K562 (cell line): ENCODE measurements around the gene MGST3. TPM values are rescaled to one million over a fixed set of nuclear protein-coding genes. Genes with fewer than 3 reads are reported as not detected.

Experiments used
- DLX4 ChIP-seq: fragments of 250-450 bp; sonication (Bioruptor Pico); IDR thresholded peaks from 2 replicates; pipeline ENCODE4 v1.6.1; 2021; ENCODE audit warnings: mild to moderate bottlenecking
- ELF2 ChIP-seq: fragments of 250-450 bp; sonication (Bioruptor Pico); IDR thresholded peaks from 2 replicates; pipeline ENCODE4 v1.5.0; 2021; ENCODE audit warnings: mild to moderate bottlenecking
- NELFE ChIP-seq: IDR thresholded peaks from 2 replicates; pipeline ENCODE4 v1.6.1; 2011; ENCODE audit warnings: mild to moderate bottlenecking; ENCODE audit not compliant: insufficient read depth, insufficient read length
- POLR2A ChIP-seq: fragments of 450-650 bp; conservative IDR thresholded peaks from 2 replicates; pipeline ENCODE4 v1.6.1; 2016
- RHOXF2B ChIP-seq: fragments of 250-450 bp; sonication (Bioruptor Pico); conservative IDR thresholded peaks from 2 replicates; pipeline ENCODE4 v1.5.1; 2021
- ZBED1 ChIP-seq: IDR thresholded peaks from 2 replicates; pipeline ENCODE4 v1.6.1; 2014
- ZEB2 ChIP-seq: fragments of 450-650 bp; IDR thresholded peaks from 2 replicates; pipeline ENCODE4 v1.6.1; 2016
- ZNF263 ChIP-seq: sonication (generic); formaldehyde crosslinking; IDR thresholded peaks from 2 replicates; pipeline ENCODE4 v1.8.0; 2022; ENCODE audit warnings: mild to moderate bottlenecking, missing genetic modification reagents, borderline replicate concordance
- ZNF589 ChIP-seq: fragments of 200-800 bp; sonication (Bioruptor generic); IDR thresholded peaks from 2 replicates; pipeline ENCODE4 v1.6.1; 2016; ENCODE audit warnings: low read depth, missing genetic modification characterization, missing compliant biosample characterization
- ZNF699 ChIP-seq: fragments of 250-450 bp; sonication (Bioruptor Pico); IDR thresholded peaks from 2 replicates; pipeline ENCODE4 v1.8.0; 2021; ENCODE audit warnings: mild to moderate bottlenecking, moderate library complexity; ENCODE audit not compliant: insufficient replicate concordance
- ZNF76 ChIP-seq: fragments of 250-450 bp; sonication (Bioruptor Pico); IDR thresholded peaks from 2 replicates; pipeline ENCODE4 v1.4.0; 2020; ENCODE audit warnings: mild to moderate bottlenecking, moderate library complexity, borderline replicate concordance
- ZNF780A ChIP-seq: fragments of 250-450 bp; sonication (Bioruptor Pico); IDR thresholded peaks from 2 replicates; pipeline ENCODE4 v1.5.0; 2021; ENCODE audit warnings: mild to moderate bottlenecking
- ZNF79 ChIP-seq: fragments of 250-450 bp; sonication (Bioruptor Pico); IDR thresholded peaks from 2 replicates; pipeline ENCODE4 v1.4.0; 2020; ENCODE audit warnings: low read depth, mild to moderate bottlenecking, moderate library complexity
- polyA plus RNA-seq, 8 experiments: library from polyadenylated mRNA; depleted of rRNA in 4 of 8; stranded (reverse) in 5 of 8; unstranded in 3 of 8; fragments of >200 nt; fragmentation: Nextera tagmentation in 2 of 8; fragmentation: Illumina TruSeq in 1 of 8; extraction: Ambion mirVana in 2 of 8; extraction: Trizol in 1 of 8; gene quantifications; 2 replicates each; pipeline versions ENCODE4 v1.2.1 to v1.2.3, GENCODE V29; 2011 to 2014; ENCODE audit warnings: inconsistent platforms in 1 of 8, missing spikeins in 1 of 8
- total RNA-seq, 7 experiments: library from RNA; depleted of rRNA in 6 of 7; stranded (reverse); fragments of >200 nt in 6 of 7; fragmentation: Illumina TruSeq in 2 of 7; extraction: Trizol in 2 of 7; gene quantifications; 2 replicates each; pipeline versions ENCODE4 v1.2.1 to v1.2.3, GENCODE V29; 2011 to 2021; ENCODE audit warnings: low replicate concordance in 1 of 7
- TF ChIP-seq, protein P1 (sequence below): fragments of 150-350 bp; conservative IDR thresholded peaks from 2 replicates; pipeline ENCODE4 v1.6.1; 2014; ENCODE audit warnings: low read length
- TF ChIP-seq, protein P2 (sequence below): fragments of 250-450 bp; sonication (Bioruptor Pico); IDR thresholded peaks from 2 replicates; pipeline ENCODE4 v1.9.0; 2021; ENCODE audit warnings: mild to moderate bottlenecking, inconsistent platforms
- TF ChIP-seq, protein P3 (sequence below): fragments of 250-450 bp; sonication (Bioruptor Pico); IDR thresholded peaks from 2 replicates; pipeline ENCODE4 v1.8.0; 2021; ENCODE audit warnings: mild to moderate bottlenecking, moderate library complexity
- TF ChIP-seq, protein P4 (sequence below): fragments of 450-650 bp; IDR thresholded peaks from 2 replicates; pipeline ENCODE4 v1.7.1; 2018; ENCODE audit warnings: mild to moderate bottlenecking, low read depth; ENCODE audit not compliant: partially characterized antibody

Gene MGST3
- total and polyA plus RNA-seq, 9 of the 15 experiments (the other 6 are each of a cell fraction or from before 2014, with no cell fraction given) = 70.7 to 287 (median 105) TPM

DNA sequence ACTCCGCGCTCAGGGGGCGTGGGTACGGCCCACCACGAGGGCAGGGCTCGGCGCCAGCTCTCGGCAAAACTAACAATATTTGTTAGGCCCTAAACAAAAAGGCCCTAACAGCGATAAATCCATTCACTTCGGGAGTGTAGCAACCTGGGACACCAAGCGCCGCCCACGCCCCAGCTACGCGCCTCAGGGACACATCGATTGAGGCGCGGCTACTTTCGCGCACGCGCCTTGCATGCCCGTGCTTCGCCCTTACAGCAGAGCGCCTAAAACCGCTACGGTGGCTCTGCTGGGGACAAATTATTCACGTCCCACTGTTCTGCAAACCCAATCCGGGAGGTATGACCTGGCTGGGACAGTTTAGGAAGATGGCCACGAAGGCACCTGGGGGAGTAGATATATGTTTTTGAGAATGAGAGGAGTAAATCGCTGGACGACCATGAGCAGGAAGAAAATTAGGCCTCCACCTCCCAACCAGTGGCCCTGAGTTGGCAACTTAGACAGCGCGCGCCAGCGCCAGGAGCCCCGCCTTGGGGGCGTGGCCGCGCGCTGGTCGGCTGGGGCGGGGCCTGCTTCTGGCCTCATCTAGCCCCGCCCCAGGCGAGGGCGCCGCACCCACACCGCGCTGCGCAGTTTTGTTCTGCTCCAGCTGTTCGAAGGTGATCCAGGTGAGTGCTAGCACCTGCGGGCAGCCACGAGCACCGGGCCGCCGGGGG is at the start of gene MGST3 (continued):
- TF ChIP-seq DLX4 (CRISPR knock-in tag) (no peak), ZNF79 (CRISPR knock-in tag) (no peak), ZNF76 (CRISPR knock-in tag) (no peak), ZBED1 (no peak), ZNF263 (0 out of 2 replicates have a peak, but pooled peaks have one; percentile 36), NELFE (no peak), ZNF589 (CRISPR knock-in tag) (no peak), ZNF780A (CRISPR knock-in tag) (no peak), ZEB2 (peak; percentile 97; the same call in 1 of the 2 replicates), ZNF699 (no peak), RHOXF2B (CRISPR knock-in tag) (no peak), POLR2A (peak; percentile 95), ELF2 (CRISPR knock-in tag) (no peak)
- TF ChIP-seq, protein P1, sequence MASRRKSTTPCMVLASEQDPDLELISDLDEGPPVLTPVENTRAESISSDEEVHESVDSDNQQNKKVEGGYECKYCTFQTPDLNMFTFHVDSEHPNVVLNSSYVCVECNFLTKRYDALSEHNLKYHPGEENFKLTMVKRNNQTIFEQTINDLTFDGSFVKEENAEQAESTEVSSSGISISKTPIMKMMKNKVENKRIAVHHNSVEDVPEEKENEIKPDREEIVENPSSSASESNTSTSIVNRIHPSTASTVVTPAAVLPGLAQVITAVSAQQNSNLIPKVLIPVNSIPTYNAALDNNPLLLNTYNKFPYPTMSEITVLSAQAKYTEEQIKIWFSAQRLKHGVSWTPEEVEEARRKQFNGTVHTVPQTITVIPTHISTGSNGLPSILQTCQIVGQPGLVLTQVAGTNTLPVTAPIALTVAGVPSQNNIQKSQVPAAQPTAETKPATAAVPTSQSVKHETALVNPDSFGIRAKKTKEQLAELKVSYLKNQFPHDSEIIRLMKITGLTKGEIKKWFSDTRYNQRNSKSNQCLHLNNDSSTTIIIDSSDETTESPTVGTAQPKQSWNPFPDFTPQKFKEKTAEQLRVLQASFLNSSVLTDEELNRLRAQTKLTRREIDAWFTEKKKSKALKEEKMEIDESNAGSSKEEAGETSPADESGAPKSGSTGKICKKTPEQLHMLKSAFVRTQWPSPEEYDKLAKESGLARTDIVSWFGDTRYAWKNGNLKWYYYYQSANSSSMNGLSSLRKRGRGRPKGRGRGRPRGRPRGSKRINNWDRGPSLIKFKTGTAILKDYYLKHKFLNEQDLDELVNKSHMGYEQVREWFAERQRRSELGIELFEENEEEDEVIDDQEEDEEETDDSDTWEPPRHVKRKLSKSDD = peak; percentile 75; the same call in 1 of the 2 replicates
- TF ChIP-seq, protein P2, sequence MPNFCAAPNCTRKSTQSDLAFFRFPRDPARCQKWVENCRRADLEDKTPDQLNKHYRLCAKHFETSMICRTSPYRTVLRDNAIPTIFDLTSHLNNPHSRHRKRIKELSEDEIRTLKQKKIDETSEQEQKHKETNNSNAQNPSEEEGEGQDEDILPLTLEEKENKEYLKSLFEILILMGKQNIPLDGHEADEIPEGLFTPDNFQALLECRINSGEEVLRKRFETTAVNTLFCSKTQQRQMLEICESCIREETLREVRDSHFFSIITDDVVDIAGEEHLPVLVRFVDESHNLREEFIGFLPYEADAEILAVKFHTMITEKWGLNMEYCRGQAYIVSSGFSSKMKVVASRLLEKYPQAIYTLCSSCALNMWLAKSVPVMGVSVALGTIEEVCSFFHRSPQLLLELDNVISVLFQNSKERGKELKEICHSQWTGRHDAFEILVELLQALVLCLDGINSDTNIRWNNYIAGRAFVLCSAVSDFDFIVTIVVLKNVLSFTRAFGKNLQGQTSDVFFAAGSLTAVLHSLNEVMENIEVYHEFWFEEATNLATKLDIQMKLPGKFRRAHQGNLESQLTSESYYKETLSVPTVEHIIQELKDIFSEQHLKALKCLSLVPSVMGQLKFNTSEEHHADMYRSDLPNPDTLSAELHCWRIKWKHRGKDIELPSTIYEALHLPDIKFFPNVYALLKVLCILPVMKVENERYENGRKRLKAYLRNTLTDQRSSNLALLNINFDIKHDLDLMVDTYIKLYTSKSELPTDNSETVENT (CRISPR knock-in tag) = peak; percentile 76; the same call in 1 of the 2 replicates
- TF ChIP-seq, protein P3, sequence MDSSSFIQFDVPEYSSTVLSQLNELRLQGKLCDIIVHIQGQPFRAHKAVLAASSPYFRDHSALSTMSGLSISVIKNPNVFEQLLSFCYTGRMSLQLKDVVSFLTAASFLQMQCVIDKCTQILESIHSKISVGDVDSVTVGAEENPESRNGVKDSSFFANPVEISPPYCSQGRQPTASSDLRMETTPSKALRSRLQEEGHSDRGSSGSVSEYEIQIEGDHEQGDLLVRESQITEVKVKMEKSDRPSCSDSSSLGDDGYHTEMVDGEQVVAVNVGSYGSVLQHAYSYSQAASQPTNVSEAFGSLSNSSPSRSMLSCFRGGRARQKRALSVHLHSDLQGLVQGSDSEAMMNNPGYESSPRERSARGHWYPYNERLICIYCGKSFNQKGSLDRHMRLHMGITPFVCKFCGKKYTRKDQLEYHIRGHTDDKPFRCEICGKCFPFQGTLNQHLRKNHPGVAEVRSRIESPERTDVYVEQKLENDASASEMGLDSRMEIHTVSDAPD = no peak
- TF ChIP-seq, protein P4, sequence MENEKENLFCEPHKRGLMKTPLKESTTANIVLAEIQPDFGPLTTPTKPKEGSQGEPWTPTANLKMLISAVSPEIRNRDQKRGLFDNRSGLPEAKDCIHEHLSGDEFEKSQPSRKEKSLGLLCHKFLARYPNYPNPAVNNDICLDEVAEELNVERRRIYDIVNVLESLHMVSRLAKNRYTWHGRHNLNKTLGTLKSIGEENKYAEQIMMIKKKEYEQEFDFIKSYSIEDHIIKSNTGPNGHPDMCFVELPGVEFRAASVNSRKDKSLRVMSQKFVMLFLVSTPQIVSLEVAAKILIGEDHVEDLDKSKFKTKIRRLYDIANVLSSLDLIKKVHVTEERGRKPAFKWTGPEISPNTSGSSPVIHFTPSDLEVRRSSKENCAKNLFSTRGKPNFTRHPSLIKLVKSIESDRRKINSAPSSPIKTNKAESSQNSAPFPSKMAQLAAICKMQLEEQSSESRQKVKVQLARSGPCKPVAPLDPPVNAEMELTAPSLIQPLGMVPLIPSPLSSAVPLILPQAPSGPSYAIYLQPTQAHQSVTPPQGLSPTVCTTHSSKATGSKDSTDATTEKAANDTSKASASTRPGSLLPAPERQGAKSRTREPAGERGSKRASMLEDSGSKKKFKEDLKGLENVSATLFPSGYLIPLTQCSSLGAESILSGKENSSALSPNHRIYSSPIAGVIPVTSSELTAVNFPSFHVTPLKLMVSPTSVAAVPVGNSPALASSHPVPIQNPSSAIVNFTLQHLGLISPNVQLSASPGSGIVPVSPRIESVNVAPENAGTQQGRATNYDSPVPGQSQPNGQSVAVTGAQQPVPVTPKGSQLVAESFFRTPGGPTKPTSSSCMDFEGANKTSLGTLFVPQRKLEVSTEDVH = peak; percentile 76
